HEK293 (cell line): ENCODE data around the gene FAM83E.

Source experiments
- EGR2 ChIP-seq: fragments of 450-650 bp; formaldehyde crosslinking; IDR thresholded peaks from 2 replicates; pipeline ENCODE4 v1.5.1; 2016; ENCODE audit warnings: low read depth, missing biosample characterization, missing genetic modification characterization
- FEZF1 ChIP-seq: fragments of 450-650 bp; formaldehyde crosslinking; IDR thresholded peaks from 2 replicates; pipeline ENCODE4 v1.5.1; 2016; ENCODE audit warnings: missing biosample characterization, missing genetic modification characterization
- GLI4 ChIP-seq: fragments of 450-650 bp; formaldehyde crosslinking; IDR thresholded peaks from 2 replicates; pipeline ENCODE4 v1.5.1; 2016; ENCODE audit warnings: missing biosample characterization, missing genetic modification characterization
- IKZF3 ChIP-seq: fragments of 450-650 bp; IDR thresholded peaks from 2 replicates; pipeline ENCODE4 v1.5.0; 2018; ENCODE audit warnings: missing biosample characterization, mild to moderate bottlenecking, missing genetic modification characterization, moderate library complexity
- PRDM4 ChIP-seq: fragments of 450-650 bp; formaldehyde crosslinking; IDR thresholded peaks from 2 replicates; pipeline ENCODE4 v1.5.1; 2017; ENCODE audit warnings: missing biosample characterization, missing genetic modification characterization
- SALL2 ChIP-seq: fragments of 450-650 bp; formaldehyde crosslinking; IDR thresholded peaks from 2 replicates; pipeline ENCODE4 v1.5.0; 2017; ENCODE audit warnings: missing biosample characterization, mild to moderate bottlenecking, missing genetic modification characterization, borderline replicate concordance
- SP3 ChIP-seq: fragments of 450-650 bp; formaldehyde crosslinking; IDR thresholded peaks from 2 replicates; pipeline ENCODE4 v1.5.1; 2016; ENCODE audit warnings: missing biosample characterization, missing genetic modification characterization
- ZBTB48 ChIP-seq: fragments of 450-650 bp; formaldehyde crosslinking; IDR thresholded peaks from 2 replicates; pipeline ENCODE4 v1.5.1; 2016; ENCODE audit warnings: missing biosample characterization, missing genetic modification characterization
- ZBTB49 ChIP-seq: fragments of 450-650 bp; formaldehyde crosslinking; IDR thresholded peaks from 2 replicates; pipeline ENCODE4 v1.5.1; 2016; ENCODE audit warnings: missing biosample characterization, missing genetic modification characterization, low read depth
- ZNF10 ChIP-seq: fragments of 450-650 bp; formaldehyde crosslinking; IDR thresholded peaks from 2 replicates; pipeline ENCODE4 v1.5.1; 2017; ENCODE audit warnings: missing biosample characterization, missing genetic modification characterization
- ZNF114 ChIP-seq: fragments of 450-650 bp; formaldehyde crosslinking; IDR thresholded peaks from 2 replicates; pipeline ENCODE4 v1.5.0; 2017; ENCODE audit warnings: missing biosample characterization, missing genetic modification characterization
- ZNF140 ChIP-seq: fragments of 450-650 bp; formaldehyde crosslinking; IDR thresholded peaks from 2 replicates; pipeline ENCODE4 v1.5.1; 2016; ENCODE audit warnings: missing biosample characterization, missing genetic modification characterization
- ZNF146 ChIP-seq: fragments of 450-650 bp; formaldehyde crosslinking; IDR thresholded peaks from 2 replicates; pipeline ENCODE4 v1.5.1; 2016; ENCODE audit warnings: missing biosample characterization, missing genetic modification characterization
- ZNF16 ChIP-seq: fragments of 450-650 bp; formaldehyde crosslinking; IDR thresholded peaks from 2 replicates; pipeline ENCODE4 v1.5.1; 2016; ENCODE audit warnings: low read depth, missing biosample characterization, missing genetic modification characterization
- ZNF184 ChIP-seq: fragments of 450-650 bp; IDR thresholded peaks from 2 replicates; pipeline ENCODE4 v1.5.1; 2018; ENCODE audit warnings: missing biosample characterization, mild to moderate bottlenecking, missing genetic modification characterization
- ZNF221 ChIP-seq: fragments of 450-650 bp; formaldehyde crosslinking; IDR thresholded peaks from 2 replicates; pipeline ENCODE4 v1.5.1; 2017; ENCODE audit warnings: missing biosample characterization, missing genetic modification characterization, borderline replicate concordance
- ZNF239 ChIP-seq: fragments of 450-650 bp; formaldehyde crosslinking; IDR thresholded peaks from 2 replicates; pipeline ENCODE4 v1.5.1; 2016; ENCODE audit warnings: missing biosample characterization, missing genetic modification characterization
- ZNF274 ChIP-seq, 2 experiments: fragments of 200-500 bp in 1 of 2; fragments of 450-650 bp in 1 of 2; sonication (Bioruptor generic) in 1 of 2; formaldehyde crosslinking in 1 of 2; IDR thresholded peaks; 2 replicates each; pipeline versions ENCODE4 v1.5.1 to v1.6.1; 2014 to 2016; ENCODE audit warnings: borderline replicate concordance in 1 of 2, inconsistent platforms in 1 of 2, low read length in 1 of 2, missing biosample characterization in 1 of 2, missing genetic modification characterization in 1 of 2
- ZNF366 ChIP-seq: fragments of 450-650 bp; formaldehyde crosslinking; conservative IDR thresholded peaks from 2 replicates; pipeline ENCODE4 v1.5.1; 2016; ENCODE audit warnings: missing biosample characterization, missing genetic modification characterization
- ZNF391 ChIP-seq: fragments of 450-650 bp; formaldehyde crosslinking; IDR thresholded peaks from 2 replicates; pipeline ENCODE4 v1.5.1; 2016; ENCODE audit warnings: low read depth, missing biosample characterization, missing genetic modification characterization, borderline replicate concordance
- ZNF521 ChIP-seq: fragments of 450-650 bp; formaldehyde crosslinking; IDR thresholded peaks from 2 replicates; pipeline ENCODE4 v1.5.1; 2017; ENCODE audit warnings: missing biosample characterization, mild to moderate bottlenecking, missing genetic modification characterization
- ZNF558 ChIP-seq: fragments of 450-650 bp; formaldehyde crosslinking; IDR thresholded peaks from 2 replicates; pipeline ENCODE4 v1.5.1; 2016; ENCODE audit warnings: missing biosample characterization, missing genetic modification characterization
- ZNF596 ChIP-seq: fragments of 450-650 bp; IDR thresholded peaks from 2 replicates; pipeline ENCODE4 v1.5.0; 2018; ENCODE audit warnings: missing biosample characterization, mild to moderate bottlenecking, missing genetic modification characterization, moderate library complexity
- ZNF843 ChIP-seq: fragments of 450-650 bp; formaldehyde crosslinking; IDR thresholded peaks from 2 replicates; pipeline ENCODE4 v1.5.1; 2016; ENCODE audit warnings: missing biosample characterization, missing genetic modification characterization
- ZSCAN16 ChIP-seq: fragments of 450-650 bp; formaldehyde crosslinking; IDR thresholded peaks from 2 replicates; pipeline ENCODE4 v1.5.1; 2016; ENCODE audit warnings: missing biosample characterization, missing genetic modification characterization
- ZSCAN23 ChIP-seq: fragments of 450-650 bp; formaldehyde crosslinking; IDR thresholded peaks from 2 replicates; pipeline ENCODE4 v1.5.1; 2016; ENCODE audit warnings: missing biosample characterization, missing genetic modification characterization
- TF ChIP-seq, protein P1 (sequence below): fragments of 450-650 bp; formaldehyde crosslinking; IDR thresholded peaks from 2 replicates; pipeline ENCODE4 v1.5.1; 2016; ENCODE audit warnings: missing biosample characterization, missing genetic modification characterization, borderline replicate concordance
- TF ChIP-seq, protein P2 (sequence below): fragments of 450-650 bp; formaldehyde crosslinking; IDR thresholded peaks from 2 replicates; pipeline ENCODE4 v1.5.1; 2016; ENCODE audit warnings: missing biosample characterization, missing genetic modification characterization

The FAM83E gene

GRCh38 chr19:48568345-48568886 lies 46.5 kb downstream of the FAM83E start (continued):
- TF ChIP-seq ZBTB48 (tag by site-specific recombination) = peak; percentile 37; the same call in 1 of the 2 replicates
- no peak for TF ChIP-seq ZNF239 (tag by site-specific recombination)
- no peak for TF ChIP-seq FEZF1
- TF ChIP-seq ZSCAN16 (tag by site-specific recombination) = no peak
- TF ChIP-seq ZSCAN23 (tag by site-specific recombination) = no peak
- no peak for TF ChIP-seq ZNF140 (tag by site-specific recombination)
- TF ChIP-seq ZNF114 = no peak
- TF ChIP-seq ZNF596 = no peak
- TF ChIP-seq ZNF843 (tag by site-specific recombination) = no peak
- TF ChIP-seq ZBTB49 (tag by site-specific recombination) = no peak
- TF ChIP-seq, protein P1, sequence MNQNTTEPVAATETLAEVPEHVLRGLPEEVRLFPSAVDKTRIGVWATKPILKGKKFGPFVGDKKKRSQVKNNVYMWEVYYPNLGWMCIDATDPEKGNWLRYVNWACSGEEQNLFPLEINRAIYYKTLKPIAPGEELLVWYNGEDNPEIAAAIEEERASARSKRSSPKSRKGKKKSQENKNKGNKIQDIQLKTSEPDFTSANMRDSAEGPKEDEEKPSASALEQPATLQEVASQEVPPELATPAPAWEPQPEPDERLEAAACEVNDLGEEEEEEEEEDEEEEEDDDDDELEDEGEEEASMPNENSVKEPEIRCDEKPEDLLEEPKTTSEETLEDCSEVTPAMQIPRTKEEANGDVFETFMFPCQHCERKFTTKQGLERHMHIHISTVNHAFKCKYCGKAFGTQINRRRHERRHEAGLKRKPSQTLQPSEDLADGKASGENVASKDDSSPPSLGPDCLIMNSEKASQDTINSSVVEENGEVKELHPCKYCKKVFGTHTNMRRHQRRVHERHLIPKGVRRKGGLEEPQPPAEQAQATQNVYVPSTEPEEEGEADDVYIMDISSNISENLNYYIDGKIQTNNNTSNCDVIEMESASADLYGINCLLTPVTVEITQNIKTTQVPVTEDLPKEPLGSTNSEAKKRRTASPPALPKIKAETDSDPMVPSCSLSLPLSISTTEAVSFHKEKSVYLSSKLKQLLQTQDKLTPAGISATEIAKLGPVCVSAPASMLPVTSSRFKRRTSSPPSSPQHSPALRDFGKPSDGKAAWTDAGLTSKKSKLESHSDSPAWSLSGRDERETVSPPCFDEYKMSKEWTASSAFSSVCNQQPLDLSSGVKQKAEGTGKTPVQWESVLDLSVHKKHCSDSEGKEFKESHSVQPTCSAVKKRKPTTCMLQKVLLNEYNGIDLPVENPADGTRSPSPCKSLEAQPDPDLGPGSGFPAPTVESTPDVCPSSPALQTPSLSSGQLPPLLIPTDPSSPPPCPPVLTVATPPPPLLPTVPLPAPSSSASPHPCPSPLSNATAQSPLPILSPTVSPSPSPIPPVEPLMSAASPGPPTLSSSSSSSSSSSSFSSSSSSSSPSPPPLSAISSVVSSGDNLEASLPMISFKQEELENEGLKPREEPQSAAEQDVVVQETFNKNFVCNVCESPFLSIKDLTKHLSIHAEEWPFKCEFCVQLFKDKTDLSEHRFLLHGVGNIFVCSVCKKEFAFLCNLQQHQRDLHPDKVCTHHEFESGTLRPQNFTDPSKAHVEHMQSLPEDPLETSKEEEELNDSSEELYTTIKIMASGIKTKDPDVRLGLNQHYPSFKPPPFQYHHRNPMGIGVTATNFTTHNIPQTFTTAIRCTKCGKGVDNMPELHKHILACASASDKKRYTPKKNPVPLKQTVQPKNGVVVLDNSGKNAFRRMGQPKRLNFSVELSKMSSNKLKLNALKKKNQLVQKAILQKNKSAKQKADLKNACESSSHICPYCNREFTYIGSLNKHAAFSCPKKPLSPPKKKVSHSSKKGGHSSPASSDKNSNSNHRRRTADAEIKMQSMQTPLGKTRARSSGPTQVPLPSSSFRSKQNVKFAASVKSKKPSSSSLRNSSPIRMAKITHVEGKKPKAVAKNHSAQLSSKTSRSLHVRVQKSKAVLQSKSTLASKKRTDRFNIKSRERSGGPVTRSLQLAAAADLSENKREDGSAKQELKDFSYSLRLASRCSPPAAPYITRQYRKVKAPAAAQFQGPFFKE (tag by site-specific recombination) = no peak
- TF ChIP-seq ZNF184 (tag by site-specific recombination) = no peak
- no peak for TF ChIP-seq ZNF274 (IDR thresholded peaks at IDR 0.05; ENCODE audit: low read length)
- TF ChIP-seq ZNF274 (tag by site-specific recombination; IDR thresholded peaks at IDR 0.05; ENCODE audit: borderline replicate concordance) = no peak
- TF ChIP-seq ZNF221 (tag by site-specific recombination) = no peak
- TF ChIP-seq, protein P2, sequence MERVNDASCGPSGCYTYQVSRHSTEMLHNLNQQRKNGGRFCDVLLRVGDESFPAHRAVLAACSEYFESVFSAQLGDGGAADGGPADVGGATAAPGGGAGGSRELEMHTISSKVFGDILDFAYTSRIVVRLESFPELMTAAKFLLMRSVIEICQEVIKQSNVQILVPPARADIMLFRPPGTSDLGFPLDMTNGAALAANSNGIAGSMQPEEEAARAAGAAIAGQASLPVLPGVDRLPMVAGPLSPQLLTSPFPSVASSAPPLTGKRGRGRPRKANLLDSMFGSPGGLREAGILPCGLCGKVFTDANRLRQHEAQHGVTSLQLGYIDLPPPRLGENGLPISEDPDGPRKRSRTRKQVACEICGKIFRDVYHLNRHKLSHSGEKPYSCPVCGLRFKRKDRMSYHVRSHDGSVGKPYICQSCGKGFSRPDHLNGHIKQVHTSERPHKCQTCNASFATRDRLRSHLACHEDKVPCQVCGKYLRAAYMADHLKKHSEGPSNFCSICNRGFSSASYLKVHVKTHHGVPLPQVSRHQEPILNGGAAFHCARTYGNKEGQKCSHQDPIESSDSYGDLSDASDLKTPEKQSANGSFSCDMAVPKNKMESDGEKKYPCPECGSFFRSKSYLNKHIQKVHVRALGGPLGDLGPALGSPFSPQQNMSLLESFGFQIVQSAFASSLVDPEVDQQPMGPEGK (tag by site-specific recombination) = peak; percentile 81; the same call in 1 of the 2 replicates
- TF ChIP-seq ZNF146 (tag by site-specific recombination) = no peak
- 0 out of 2 replicates have a peak, but pooled peaks have one; percentile 23 for TF ChIP-seq IKZF3 (tag by site-specific recombination)
- TF ChIP-seq ZNF391 (tag by site-specific recombination) = peak; percentile 19; the same call in 1 of the 2 replicates
- TF ChIP-seq PRDM4 = no peak
- no peak for TF ChIP-seq ZNF521 (tag by site-specific recombination)
- no peak for TF ChIP-seq SP3 (tag by site-specific recombination)
- TF ChIP-seq ZNF16 (tag by site-specific recombination) = no peak
- no peak for TF ChIP-seq SALL2 (tag by site-specific recombination)
- TF ChIP-seq ZNF10 = no peak
- 0 out of 2 replicates have a peak, but pooled peaks have one; percentile 33 for TF ChIP-seq GLI4 (tag by site-specific recombination)
- TF ChIP-seq ZNF558 = no peak
- peak; percentile 61; the same call in 1 of the 2 replicates for TF ChIP-seq ZNF366 (tag by site-specific recombination)
- TF ChIP-seq EGR2 (tag by site-specific recombination) = no peak
